Lower leg skin (tissue), 4 donors: ENCODE measurements around the gene C5orf47. TPM values are rescaled to one million over a fixed set of nuclear protein-coding genes. Genes with fewer than 3 reads are reported as not detected.

Experiments used
- DNase-seq, 2 donors: peaks; one replicate each; pipeline ENCODE4 v3.0.0-alpha.2; 2019; ENCODE audit warnings: low spot score in 2 of 2
- H3K4me3 ChIP-seq: fragments of 200-600 bp; sonication (generic); 2 replicates; pipeline ENCODE4 v1.5.1; 2017; ENCODE audit warnings: mild to moderate bottlenecking, low read depth; ENCODE audit not compliant: poor library complexity, severe bottlenecking
- CTCF ChIP-seq, 3 donors: fragments of 450-650 bp; IDR thresholded peaks; one replicate each; pipeline ENCODE4 v1.5.1; 2016; ENCODE audit warnings: antibody characterized with exemption in 3 of 3, mild to moderate bottlenecking in 3 of 3, moderate library complexity in 2 of 3
- POLR2A ChIP-seq, 2 donors: fragments of 450-650 bp; IDR thresholded peaks; one replicate each; pipeline ENCODE4 v1.6.1; 2016 to 2017; ENCODE audit warnings: antibody characterized with exemption in 2 of 2, mild to moderate bottlenecking in 1 of 2, moderate library complexity in 1 of 2
- WGBS, 2 donors: methylation state at CpG; one replicate each; pipeline ENCODE4 v1.1.5; 2018; 5-methylcytosine and 5-hydroxymethylcytosine counted together
- intact Hi-C: fragments of 100-400 bp; cut with DNase I; formaldehyde crosslinking; loops from one replicate; pipeline ENCODE4 v1.15.0; 2023; ENCODE audit warnings: low total_unique reads
- total RNA-seq, 4 donors: library from RNA; depleted of rRNA; stranded (reverse); fragments of >200 nt; gene quantifications; one replicate each; pipeline ENCODE4 v1.1.0, GENCODE V29; 2016

The C5orf47 gene
- total RNA-seq, 4 donors from 2014 or later, result not detected

- no peak for DNase-seq
- intact Hi-C loops, result no loop called here
- TF ChIP-seq CTCF (IDR thresholded peaks at IDR 0.05) (no peak), POLR2A (IDR thresholded peaks at IDR 0.05) (no peak)
- H3K4me3 ChIP-seq, result no peak overlapping the region
- WGBS, 2 donors, result 52 to 63% methylated on average over 1 of the region's 1 CpG
Measured at GRCh38 chr5:173964506-173964905, 24.5 kb upstream of the C5orf47 start.

- no peak for DNase-seq
- 48 to 56% methylated on average over 4 of the region's 4 CpGs for WGBS, 2 donors
- H3K4me3 ChIP-seq, result no peak overlapping the region
- intact Hi-C loops, result no loop called here
- TF ChIP-seq CTCF (IDR thresholded peaks at IDR 0.05) (no peak), POLR2A (IDR thresholded peaks at IDR 0.05) (no peak)
Measured at GRCh38 chr5:173967241-173967640, 21.7 kb upstream of the C5orf47 start.

GRCh38 chr5:173968154-173968797, 20.7 kb upstream of the C5orf47 start:
- TF ChIP-seq POLR2A (IDR thresholded peaks at IDR 0.05) (no peak), CTCF (IDR thresholded peaks at IDR 0.05) (no peak)
- DNase-seq, result no peak
- H3K4me3 ChIP-seq, result no peak overlapping the region
- WGBS, 2 donors, result 74 to 82% methylated on average over 9 of the region's 9 CpGs
- intact Hi-C loops, result no loop called here

- TF ChIP-seq POLR2A (IDR thresholded peaks at IDR 0.05), result no peak
- TF ChIP-seq CTCF (IDR thresholded peaks at IDR 0.05), result no peak
- 75 to 82% methylated on average over 12 of the region's 12 CpGs for WGBS, 2 donors
- intact Hi-C loops, result loop anchor here (5.0 kb wide), 1 partner anchor 352 kb away; the partner anchor contains the start of gene BOD1
- DNase-seq, result no peak
- H3K4me3 ChIP-seq, result no peak overlapping the region
Measured at GRCh38 chr5:173969167-173970049, 19.6 kb upstream of the C5orf47 start.

GRCh38 chr5:173970878-173971650, 17.9 kb upstream of the C5orf47 start:
- 63 to 79% methylated on average over 18 of the region's 18 CpGs for WGBS, 2 donors
- intact Hi-C loops, result loop anchor here (5.0 kb wide), 1 partner anchor 354 kb away; the partner anchor contains the start of gene BOD1
- TF ChIP-seq CTCF (IDR thresholded peaks at IDR 0.05) (no peak), POLR2A (IDR thresholded peaks at IDR 0.05) (no peak)
- no peak overlapping the region for H3K4me3 ChIP-seq
- DNase-seq, result no peak
